D721Med (cell line): ENCODE measurements around the gene TBC1D19.
"Not testable (repeated sequence)": the region's sequence is repeated elsewhere in the genome, so short reads cannot be mapped to it uniquely, and the experiment has no call there.

Source experiments
- DNase-seq: peaks from one replicate; pipeline ENCODE4 v3.0.0; 2011; ENCODE audit warnings: low spot score; ENCODE audit not compliant: insufficient read length
- FAIRE-seq: peaks from 2 replicates; lab custom pipeline; 2011; peaks lifted over from hg19 to GRCh38; lab: Jason Lieb, UNC
- TF ChIP-seq, protein P1 (sequence below): IDR thresholded peaks from 2 replicates; pipeline ENCODE4 v1.5.1; 2012; ENCODE audit warnings: mild to moderate bottlenecking, control low read depth; ENCODE audit not compliant: insufficient read depth; ENCODE audit errors: missing control alignments

Gene TBC1D19, protein sequence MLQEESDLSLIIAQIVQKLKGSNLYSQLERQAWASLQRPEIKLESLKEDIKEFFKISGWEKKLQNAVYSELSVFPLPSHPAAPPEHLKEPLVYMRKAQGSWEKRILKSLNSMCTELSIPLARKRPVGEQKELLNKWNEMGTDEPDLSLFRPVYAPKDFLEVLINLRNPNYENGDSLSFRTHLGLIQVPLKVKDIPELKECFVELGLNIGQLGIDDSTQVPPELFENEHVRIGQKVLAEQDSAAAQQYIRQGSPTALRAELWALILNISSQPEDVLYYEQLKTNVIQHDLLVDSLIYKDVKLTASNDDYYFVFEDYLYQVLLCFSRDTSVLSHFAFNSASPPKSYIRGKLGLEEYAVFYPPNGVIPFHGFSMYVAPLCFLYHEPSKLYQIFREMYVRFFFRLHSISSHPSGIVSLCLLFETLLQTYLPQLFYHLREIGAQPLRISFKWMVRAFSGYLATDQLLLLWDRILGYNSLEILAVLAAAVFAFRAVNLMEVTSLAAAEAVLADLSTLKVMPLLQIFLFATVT

DNA sequence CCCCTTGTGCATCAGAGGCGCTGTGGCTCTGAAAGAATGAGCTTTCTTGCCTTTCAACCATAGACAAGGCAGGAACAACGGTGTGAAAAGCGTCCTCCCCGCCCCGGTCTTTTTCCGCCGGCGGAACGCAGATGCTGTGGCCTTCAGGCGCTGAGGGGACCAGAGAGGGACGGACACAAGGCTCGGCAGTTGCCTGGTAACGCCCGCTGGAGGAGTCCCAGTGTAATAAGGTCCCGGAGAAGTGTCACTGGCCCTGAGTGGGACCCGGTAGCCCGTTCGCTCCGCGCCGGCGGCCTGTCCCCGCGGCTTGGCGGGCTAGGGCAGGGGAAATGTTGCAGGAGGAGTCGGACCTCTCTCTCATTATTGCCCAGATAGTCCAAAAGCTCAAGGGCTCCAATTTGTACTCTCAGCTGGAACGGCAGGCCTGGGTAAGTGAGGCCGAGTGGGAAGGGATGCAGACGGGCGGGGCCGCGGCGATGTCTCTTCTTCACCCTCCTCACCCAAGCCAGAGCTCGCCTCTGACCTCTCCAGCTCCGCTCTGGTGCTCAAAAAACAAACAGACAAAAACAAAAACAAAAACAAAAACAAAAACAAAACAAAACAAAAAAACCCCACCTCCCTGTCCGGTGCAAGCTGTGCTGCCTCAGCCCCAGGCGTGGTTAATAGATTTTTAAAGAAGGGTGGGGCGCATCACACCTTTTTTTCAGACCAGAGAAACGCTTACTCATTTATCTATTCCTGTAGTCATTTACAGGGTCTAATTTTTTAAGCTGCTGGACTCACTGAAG is at the start of gene TBC1D19:
Gene TBC1D19 (plus strand): TSS at position 220 of the 788 bp plus-strand sequence. CDS start 110 bp downstream, at position 330.
- TF ChIP-seq, protein P1, sequence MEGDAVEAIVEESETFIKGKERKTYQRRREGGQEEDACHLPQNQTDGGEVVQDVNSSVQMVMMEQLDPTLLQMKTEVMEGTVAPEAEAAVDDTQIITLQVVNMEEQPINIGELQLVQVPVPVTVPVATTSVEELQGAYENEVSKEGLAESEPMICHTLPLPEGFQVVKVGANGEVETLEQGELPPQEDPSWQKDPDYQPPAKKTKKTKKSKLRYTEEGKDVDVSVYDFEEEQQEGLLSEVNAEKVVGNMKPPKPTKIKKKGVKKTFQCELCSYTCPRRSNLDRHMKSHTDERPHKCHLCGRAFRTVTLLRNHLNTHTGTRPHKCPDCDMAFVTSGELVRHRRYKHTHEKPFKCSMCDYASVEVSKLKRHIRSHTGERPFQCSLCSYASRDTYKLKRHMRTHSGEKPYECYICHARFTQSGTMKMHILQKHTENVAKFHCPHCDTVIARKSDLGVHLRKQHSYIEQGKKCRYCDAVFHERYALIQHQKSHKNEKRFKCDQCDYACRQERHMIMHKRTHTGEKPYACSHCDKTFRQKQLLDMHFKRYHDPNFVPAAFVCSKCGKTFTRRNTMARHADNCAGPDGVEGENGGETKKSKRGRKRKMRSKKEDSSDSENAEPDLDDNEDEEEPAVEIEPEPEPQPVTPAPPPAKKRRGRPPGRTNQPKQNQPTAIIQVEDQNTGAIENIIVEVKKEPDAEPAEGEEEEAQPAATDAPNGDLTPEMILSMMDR, result no peak
- DNase-seq (peak; percentile 41), FAIRE-seq (no peak)

DNA sequence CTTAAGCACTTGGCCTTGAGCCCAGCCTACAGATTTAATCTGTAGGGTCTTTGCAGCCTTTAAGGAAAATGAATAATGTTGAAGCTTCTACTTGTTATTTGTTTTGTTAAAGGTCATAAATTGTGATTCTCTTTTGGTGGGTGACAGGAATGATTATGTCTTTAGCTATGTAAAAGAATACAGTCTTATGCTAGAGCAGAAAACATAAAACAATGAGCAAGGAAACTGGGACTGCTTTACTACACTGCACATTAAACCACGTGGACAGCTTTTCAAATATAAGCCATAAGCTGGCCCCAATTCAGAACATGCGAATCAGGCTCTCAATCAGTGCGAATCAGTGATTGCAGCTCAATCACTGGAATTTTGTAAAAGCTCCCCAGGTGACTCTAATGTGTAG is 40.9 kb upstream of the TBC1D19 start:
- DNase-seq (no peak), FAIRE-seq (no peak)
- TF ChIP-seq, protein P1, result no peak

DNA sequence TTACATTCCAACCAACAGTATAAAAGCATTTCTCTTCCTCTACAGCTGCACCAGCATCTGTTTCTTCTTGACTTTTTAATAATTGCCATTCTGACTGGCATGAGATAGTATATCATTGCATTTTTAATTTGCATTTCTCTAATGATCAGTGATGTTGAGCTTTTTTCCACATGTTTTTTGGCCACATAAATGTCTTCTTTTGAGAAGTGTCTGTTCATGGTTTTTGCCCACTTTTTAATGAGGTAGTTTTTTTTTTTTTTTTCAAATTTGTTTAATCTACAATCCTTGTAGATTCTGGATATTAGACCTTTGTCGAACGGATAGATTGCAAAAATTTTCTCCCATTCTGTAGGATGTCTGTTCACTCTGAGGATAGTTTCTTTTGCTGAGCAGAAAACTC is 39.5 kb upstream of the TBC1D19 start:
- TF ChIP-seq, protein P1, result no peak
- DNase-seq (no peak), FAIRE-seq (no peak)

DNA sequence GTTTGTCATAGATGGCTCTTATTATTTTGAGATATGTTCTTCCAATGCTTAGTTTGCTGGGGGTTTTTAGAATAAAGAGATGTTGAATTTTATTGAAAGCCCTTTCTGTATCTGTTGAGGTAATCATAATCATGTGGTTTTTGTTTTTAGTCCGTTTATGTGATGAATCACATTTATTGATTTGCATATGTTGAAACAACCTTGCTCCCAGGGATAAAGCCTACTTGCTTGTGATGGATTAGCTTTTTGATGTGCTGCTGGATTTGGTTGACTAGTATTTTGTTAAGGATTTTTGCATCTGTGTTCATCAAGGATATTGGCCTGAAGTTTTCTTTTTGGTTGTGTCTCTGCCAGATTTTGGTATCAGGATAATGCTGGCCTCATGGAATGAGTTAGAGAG is 35.5 kb upstream of the TBC1D19 start:
- FAIRE-seq, DNase-seq: not testable (repeated sequence)

DNA sequence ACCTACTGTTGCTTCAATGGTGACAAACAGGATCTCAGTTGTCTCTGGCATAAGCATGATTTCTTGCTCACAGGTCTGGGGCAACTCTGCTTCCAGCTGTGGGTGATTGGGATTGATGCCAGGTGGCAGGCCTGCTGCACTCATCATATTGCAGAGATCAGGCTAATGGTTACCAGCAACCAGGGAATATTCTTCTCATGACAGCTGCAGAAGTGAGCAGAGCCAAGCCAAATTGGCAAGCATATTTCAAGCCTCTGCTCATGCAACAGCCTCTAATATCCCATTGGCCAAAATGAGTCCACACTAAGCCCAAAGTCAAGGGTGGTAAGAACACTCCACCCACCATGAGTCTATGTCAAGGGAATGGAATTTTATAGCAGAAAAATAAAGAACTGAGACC is 26.7 kb upstream of the TBC1D19 start:
- no peak for FAIRE-seq
- no peak for DNase-seq
- TF ChIP-seq, protein P1, result no peak

DNA sequence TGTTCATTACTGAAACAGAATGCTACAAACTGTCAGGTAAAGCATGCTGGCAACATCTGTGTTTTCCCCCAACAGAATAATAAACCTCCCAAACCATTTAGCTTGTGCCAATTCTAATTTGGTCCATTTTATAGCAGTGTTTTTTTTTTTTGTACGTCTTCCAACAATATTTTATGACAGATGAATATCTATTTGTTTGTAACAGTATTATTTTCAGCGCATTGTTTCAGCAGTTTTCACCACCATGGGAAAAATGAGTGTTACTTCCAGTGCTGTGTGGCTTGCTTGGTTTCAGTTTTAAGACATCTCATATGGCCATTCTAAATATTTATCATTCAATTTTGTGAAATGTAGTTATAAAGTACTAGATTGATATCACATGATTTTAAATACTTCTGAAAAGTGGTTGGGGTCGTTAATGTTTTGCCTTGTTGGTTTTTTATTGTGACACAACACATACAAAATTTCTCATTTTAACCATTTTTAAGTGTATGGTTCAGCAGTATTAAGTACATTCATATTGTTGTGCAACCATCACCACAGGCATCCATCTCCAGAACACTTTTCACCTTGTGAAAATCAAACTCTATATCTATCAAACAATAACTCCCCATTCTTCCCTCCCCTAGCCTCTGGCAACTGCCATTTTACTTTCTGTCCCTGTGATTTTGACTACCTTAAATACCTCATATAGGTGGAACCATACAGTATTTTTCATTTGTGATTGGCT is 25.6 kb upstream of the TBC1D19 start:
- FAIRE-seq (no peak), DNase-seq (no peak)
- TF ChIP-seq, protein P1, result no peak

DNA sequence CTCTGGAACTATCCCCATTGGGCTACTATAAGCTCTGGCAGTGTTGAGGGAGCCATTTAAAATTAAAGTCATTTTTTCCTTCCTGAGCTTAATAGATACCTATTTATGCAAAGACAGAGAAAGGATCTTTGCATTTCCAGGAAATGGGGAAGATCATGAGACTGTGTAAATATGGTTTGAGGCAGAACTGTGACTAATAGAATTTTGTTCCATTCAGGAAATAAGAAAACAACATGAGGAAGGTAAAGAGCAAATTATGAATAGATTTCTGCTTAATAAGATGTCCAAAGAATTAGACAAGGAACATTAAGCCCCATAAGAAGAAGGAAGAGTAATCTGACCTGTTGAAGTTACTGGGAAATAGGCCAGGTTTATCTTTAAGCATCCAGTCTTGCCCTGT is 17.8 kb upstream of the TBC1D19 start:
- FAIRE-seq, result no peak

More for the DNA sequence above, 17.8 kb upstream of the TBC1D19 start:
- no peak for DNase-seq
- TF ChIP-seq, protein P1, result no peak
